HuH-7 (cell line): ENCODE results near the gene CTIF.

Experiments
- DNase-seq: peaks from one replicate; pipeline ENCODE4 v3.0.0; 2011; ENCODE audit warnings: low spot score

CTIF gene

GRCh38 chr18:48682768-48683167, 143.9 kb downstream of the CTIF start:
- DNase-seq: no peak

GRCh38 chr18:48683197-48683596, 144.4 kb downstream of the CTIF start:
- DNase-seq: no peak

GRCh38 chr18:48683661-48684060, 144.8 kb downstream of the CTIF start:
- no peak for DNase-seq

GRCh38 chr18:48687346-48688042, 148.7 kb downstream of the CTIF start:
- no peak for DNase-seq

- no peak for DNase-seq
Measured at GRCh38 chr18:48688961-48689360, 150.1 kb downstream of the CTIF start.

GRCh38 chr18:48689548-48689947, 150.7 kb downstream of the CTIF start:
- no peak for DNase-seq

GRCh38 chr18:48690494-48690893, 151.7 kb downstream of the CTIF start:
- DNase-seq: no peak

GRCh38 chr18:48693006-48693405, 154.2 kb downstream of the CTIF start:
- DNase-seq: no peak

GRCh38 chr18:48693625-48694262, 154.9 kb downstream of the CTIF start:
- no peak for DNase-seq

GRCh38 chr18:48694295-48694694, 155.5 kb downstream of the CTIF start:
- DNase-seq: no peak

- no peak for DNase-seq
Measured at GRCh38 chr18:48695671-48696070, 156.8 kb downstream of the CTIF start.

GRCh38 chr18:48696218-48696617, 157.4 kb downstream of the CTIF start:
- DNase-seq: no peak

GRCh38 chr18:48697441-48697840, 158.6 kb downstream of the CTIF start:
- no peak for DNase-seq

- no peak for DNase-seq
Measured at GRCh38 chr18:48698707-48699106, 159.9 kb downstream of the CTIF start.

- DNase-seq: no peak
Measured at GRCh38 chr18:48699761-48700160, 160.9 kb downstream of the CTIF start.

GRCh38 chr18:48700446-48700845, 161.6 kb downstream of the CTIF start:
- DNase-seq: no peak

- no peak for DNase-seq
Measured at GRCh38 chr18:48702346-48703027, 163.7 kb downstream of the CTIF start.

GRCh38 chr18:48703028-48703386, 164.2 kb downstream of the CTIF start:
- DNase-seq: no peak

GRCh38 chr18:48703418-48703817, 164.6 kb downstream of the CTIF start:
- DNase-seq: no peak

- DNase-seq: no peak
Measured at GRCh38 chr18:48705043-48705442, 166.2 kb downstream of the CTIF start.

- DNase-seq: no peak
Measured at GRCh38 chr18:48705531-48705930, 166.7 kb downstream of the CTIF start.

- DNase-seq: no peak
Measured at GRCh38 chr18:48706731-48707130, 167.9 kb downstream of the CTIF start.

- no peak for DNase-seq
Measured at GRCh38 chr18:48707636-48708296, 168.9 kb downstream of the CTIF start.
